Activated CD4-positive, alpha-beta T cell treated with anti-CD3 and anti-CD28 coated beads, Interleukin-2, amount 50 U/mL, for 16 hours (primary cell): ENCODE results near the gene BRICD5.
A peak's percentile ranks its signal among the peaks of the same experiment; 100 is the strongest.

Source experiments
- DNase-seq: peaks from one replicate; pipeline ENCODE4 v3.0.0-alpha.2; 2020

The BRICD5 gene

DNA sequence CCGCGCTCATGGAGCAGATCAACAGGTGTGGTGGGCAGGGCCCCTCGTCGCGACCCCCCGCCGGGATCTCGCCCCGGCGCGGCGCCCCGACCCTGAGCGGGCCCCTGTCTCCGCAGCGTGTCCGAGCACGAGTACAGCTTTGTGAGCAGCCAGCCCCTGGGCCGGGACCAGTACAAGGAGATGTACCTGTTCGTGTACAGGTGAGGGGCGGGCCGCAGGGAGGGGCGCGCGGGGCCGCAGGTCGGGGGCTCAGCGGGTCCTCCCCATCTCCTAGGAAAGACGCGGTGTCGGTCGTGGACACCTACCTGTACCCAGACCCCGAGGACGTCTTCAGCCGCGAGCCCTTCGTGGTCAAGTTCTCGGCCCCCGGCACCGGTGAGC lies 26.4 kb upstream of the BRICD5 start:
- no peak for DNase-seq

DNA sequence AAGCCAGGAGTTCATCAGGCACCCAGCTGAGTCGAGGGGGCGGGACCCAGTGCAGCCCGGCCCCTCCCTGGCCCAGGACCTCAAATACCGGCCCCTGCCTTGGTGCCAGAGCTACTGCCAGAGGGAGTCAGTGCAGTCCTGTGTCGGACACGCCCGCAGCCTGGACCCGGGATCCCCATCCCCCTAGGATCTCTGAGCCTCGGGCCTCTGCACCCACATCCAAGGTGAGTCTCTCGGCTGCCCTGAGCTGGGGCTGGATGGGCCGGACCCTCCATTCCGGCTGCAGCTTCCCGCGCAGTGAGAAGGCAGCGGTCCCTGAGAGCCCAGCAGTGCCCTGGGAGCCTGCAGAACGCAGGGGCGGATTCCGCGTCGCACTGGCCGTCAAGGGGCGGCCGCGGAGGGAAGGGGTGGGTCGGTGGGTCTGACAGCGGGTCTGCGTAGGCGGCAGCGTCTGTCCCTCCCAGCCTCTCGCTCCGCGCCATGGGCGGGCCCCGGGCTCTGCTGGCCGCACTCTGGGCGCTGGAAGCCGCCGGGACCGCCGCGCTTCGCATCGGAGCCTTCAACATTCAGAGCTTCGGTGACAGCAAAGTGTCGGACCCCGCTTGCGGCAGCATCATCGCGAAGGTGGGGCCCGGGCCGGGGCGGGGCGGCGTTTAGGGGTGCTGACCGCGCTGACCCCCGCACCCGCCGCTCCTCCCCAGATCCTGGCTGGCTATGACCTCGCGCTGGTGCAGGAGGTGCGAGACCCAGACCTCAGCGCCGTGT lies 25.9 kb upstream of the BRICD5 start, which contains the start of gene DNASE1L2:
TSS of gene DNASE1L2 (plus strand) at position 108 of the 765 bp plus-strand sequence. CDS start at position 481, 373 bp downstream.
- DNase-seq, result no peak

DNA sequence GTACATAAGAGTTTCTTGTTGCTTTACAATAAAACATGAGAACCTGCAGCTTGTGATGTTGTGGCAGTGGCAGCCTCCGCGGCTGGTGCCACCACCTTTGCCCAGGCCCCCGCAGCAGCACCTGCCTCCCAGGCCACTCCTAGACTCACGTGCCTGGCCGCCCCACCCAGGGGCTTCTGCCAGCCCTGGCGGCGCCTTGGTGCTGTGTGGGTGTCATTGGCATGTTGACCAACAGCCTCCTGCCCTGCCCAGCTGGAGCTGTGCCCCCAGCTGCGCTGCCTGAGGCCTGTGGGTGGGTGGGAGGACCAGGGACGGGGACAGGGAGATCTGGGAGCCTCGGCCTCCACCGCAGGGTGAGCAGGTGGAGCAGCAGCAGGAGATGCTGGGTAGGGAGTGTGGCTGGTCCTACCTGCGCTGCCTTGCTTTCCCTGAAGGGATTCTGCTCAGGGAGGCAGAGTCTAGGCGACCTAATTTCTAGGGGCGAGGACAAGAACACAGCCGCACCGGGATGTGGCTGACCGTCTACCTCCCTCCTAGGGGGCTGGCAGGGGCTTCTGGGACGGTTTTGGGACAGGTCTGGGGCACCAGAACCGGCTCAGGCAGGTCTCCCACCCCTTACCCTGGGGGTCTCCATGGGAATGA lies 25.2 kb upstream of the BRICD5 start:
- DNase-seq, result no peak

DNA sequence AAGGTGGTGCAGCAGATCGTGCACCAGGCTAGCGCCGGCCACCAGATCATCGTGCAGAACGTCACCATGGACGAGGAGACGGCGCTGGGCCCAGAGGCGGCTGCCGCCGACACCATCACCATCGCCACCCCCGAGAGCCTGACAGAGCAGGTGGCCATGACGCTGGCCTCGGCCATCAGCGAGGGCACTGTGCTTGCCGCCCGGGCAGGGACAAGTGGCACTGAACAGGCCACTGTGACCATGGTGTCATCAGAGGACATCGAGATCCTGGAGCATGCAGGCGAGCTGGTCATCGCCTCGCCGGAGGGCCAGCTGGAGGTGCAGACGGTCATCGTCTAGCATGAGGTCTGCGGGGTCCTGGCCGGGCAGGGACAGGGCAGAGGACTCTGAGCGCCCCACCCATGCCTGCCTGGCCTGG lies 24.6 kb upstream of the BRICD5 start:
- DNase-seq, result no peak

DNA sequence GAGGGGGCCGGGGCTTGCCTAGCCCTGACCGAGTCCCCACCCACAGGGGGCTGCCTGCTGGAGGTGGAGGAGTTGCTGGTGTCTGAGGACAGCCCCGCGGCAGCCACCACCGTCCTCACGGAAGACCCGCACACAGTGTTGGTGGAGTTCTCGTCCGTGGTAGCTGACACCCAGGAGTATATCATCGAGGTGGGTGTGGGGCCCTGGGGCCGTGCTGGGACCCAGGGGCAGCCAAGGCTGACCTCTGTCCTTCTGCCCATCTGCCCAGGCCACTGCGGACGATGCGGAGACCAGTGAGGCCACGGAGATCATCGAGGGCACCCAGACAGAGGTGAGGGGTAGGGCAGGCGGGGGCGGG lies 24.1 kb upstream of the BRICD5 start:
- DNase-seq, result no peak

DNA sequence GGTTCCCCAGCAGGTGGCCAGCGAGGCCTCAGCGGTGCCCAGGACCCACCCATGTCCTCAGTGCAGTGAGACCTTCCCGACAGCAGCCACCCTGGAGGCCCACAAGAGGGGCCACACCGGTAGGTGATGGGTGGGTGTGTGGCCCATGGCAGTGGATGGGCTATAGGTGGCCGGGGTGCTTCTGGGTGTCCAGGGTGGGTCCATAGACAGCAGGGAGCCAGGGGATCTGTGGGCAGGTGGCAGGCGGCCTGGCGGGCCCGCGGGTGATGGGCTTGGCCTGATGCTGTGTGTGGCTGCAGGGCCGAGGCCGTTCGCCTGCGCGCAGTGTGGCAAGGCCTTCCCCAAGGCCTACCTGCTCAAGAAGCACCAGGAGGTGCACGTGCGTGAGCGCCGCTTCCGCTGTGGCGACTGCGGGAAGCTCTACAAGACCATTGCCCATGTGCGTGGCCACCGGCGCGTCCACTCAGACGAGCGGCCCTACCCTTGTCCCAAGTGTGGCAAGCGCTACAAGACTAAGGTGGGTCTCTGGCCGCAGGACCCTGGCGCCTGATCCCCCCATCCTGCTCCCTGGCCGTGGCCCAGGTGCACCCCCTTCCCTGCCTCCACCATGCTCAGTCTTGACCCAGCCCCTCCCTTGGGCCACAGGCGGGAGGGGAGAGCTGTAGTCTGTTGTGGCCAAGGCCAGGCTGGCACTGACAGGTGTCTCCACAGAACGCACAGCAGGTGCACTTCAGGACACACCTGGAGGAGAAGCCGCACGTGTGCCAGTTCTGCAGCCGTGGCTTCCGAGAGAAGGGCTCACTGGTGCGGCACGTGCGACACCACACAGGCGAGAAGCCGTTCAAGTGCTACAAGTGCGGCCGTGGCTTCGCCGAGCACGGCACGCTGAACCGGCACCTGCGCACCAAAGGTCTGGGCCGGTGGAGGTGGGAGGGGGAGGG lies 23.5 kb upstream of the BRICD5 start:
- DNase-seq, result no peak

DNA sequence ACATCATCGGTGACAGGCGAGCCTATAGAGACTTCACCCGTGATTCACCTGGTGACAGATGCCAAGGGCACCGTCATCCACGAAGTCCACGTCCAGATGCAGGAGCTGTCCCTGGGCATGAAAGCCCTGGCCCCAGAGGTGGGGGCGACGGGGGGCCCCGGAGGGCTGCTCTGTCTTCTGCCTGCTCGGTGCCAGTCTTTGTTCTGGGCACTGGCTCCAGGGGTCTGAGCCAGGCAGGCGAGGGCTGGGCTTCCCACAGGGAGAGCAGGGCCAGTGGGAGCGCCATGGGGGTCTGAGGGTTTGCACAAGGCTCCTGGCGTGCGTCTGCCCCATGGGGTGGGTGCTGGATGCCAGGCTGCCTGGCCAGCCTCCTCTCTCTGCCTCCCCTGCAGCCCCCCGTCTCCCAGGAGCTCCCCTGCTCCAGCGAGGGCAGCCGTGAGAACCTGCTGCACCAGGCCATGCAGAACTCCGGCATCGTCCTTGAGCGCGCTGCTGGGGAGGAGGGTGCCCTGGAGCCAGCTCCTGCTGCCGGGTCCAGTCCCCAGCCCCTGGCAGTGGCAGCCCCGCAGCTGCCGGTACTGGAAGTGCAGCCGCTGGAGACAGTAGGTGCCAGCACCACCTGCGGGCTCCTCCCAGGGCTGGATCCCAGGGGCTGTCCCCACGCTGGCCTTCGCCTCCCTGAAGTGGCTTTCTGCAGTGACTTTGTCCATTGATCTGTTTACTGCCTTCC lies 22.5 kb upstream of the BRICD5 start:
- DNase-seq, result no peak

DNA sequence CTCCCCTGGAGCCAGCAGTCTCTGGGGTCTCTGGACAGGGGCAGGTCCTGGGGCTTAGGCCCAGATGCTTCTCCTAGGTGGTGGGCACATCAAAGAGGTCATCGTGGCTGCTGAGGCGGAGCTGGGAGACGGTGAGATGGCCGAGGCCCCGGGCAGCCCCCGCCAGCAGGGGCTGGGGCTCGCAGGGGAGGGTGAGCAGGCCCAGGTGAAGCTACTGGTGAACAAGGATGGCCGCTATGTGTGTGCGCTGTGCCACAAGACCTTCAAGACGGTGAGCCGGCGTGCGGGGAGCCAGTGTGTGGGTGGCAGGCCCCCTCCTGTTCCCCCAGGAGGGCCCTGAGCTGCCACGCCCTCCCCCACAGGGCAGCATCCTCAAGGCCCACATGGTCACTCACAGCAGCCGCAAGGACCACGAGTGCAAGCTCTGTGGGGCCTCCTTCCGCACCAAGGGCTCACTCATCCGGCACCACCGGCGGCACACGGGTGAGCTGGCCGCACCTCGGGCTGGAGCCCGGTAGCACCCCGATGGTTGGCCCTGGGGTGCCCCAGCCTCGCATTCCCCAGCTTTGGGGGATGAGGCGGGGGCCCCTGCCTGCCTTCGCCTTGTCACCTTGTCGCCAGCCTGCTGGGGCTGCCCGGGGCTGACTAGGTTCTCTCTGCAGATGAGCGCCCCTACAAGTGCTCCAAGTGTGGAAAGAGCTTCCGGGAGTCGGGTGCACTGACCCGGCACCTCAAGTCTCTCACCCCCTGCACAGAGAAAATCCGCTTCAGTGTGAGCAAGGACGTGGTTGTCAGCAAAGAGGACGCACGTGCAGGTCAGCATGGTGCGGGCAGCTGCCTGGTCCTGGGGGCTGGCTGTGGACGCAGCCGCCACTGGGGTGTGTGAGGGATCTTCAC lies 21.7 kb upstream of the BRICD5 start:
- DNase-seq, result no peak

DNA sequence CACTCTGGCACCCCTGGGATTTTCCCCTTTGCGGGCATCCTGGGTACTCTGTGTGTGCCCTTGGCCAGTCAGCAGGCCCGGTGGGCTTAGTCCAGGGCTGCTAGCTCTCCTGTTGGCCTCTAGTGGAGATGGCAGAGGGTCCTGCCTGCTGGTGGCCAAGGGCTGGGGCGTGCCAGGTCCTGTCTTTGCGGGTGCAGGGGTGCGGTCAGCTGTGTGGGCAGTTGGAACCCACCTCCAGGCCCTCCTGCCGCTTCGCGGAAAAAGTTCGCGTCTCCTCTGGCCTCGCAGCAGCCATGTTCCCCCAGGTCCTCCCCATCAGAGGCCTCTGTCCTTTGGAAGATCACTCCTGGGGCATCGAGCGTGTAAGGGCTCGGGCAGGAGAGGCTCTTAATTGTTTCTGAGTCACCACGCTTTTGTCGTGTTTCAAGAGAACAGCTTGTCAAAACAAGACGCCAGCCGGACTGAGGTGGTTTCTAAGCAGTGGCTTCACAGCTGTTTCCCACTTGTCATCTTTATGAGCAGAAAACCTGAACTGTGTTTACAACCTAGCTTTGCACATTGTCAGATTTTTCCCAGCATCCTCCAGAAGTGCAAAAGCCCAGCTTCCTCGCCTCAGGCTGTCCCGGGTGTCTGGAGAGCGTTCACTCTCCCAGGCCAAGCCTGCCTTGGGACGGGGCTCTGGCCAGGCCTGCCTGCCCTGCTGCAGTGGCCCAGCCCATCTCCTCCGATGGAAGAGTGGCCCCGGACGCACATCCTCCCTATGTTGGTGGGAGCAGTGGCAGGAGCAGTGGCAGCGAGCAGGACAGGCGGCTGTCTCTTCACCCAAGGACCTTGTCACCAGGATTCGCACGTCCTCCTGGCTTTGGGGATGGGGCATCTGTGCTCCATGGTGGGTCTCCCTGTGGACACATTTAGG lies 20.6 kb upstream of the BRICD5 start:
- no peak for DNase-seq

DNA sequence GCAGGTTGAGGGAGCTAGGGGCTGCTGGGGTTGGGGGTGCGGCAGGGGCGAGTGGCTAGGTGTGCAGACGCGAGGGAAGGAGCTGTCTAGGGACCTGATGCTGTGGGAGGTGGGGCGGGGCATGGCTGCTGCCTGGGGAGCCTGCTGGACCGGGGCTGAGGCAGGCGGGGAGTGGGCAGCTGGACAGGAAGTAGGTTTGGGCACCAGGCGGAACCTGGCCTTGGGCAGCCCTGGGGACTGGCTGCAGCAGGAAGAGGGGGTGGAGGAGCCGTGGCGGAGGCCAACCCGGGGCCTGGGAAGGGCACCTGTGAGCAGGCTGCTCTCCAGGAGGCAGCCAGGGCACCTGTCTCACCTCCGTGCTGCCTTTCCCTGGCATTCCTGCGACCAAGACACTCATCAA lies 19.7 kb upstream of the BRICD5 start:
- no peak for DNase-seq

DNA sequence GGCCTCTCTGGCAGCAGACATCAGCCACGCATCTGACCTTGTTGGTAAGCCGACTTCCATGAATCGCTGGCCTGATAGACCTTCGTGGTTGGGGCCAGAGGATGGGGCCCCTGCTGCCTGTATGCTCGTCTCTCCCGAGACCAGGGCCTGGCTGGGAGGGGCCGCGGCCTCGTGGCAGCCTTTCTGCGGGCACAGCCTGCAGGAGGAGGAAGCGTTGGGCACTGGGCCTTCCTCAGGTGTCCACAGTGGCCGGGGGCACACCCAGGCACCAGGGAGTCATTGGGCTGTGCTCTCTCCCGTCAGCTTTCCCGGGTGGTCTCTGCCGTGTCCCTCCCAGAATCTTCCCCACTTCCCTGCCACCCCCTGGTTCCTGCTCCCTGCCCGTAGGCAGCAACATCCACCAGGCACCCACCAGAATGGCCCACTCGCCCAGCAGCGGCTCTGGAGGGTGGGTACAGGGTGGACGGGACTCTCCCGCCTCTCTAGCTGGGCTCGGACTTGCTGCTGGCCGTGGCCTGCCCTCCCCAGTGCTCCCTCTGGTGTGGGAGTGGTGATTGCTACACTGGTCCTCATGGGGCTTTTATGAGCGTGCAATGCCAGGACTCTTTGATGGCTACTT lies 19.1 kb upstream of the BRICD5 start:
- no peak for DNase-seq

DNA sequence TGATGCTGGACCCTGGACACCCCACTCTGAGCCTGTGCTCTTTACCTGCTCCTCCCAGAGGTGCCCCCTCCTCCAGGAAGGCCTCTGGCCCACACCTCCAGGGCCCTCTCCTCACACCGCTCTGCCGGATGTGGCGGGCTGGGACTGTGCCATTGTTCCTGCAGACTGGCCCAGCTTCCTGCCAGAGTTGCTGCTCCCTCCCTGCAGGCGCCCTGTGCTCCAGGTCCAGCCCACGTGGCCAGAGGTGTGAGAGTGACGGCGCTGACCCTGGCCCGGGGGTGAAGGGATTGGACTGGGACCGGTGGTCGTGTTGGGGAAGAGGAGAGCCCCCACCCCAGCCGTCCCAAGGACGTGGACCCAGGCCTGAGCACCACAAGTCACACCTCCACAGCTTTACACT lies 18.4 kb upstream of the BRICD5 start:
- no peak for DNase-seq

DNA sequence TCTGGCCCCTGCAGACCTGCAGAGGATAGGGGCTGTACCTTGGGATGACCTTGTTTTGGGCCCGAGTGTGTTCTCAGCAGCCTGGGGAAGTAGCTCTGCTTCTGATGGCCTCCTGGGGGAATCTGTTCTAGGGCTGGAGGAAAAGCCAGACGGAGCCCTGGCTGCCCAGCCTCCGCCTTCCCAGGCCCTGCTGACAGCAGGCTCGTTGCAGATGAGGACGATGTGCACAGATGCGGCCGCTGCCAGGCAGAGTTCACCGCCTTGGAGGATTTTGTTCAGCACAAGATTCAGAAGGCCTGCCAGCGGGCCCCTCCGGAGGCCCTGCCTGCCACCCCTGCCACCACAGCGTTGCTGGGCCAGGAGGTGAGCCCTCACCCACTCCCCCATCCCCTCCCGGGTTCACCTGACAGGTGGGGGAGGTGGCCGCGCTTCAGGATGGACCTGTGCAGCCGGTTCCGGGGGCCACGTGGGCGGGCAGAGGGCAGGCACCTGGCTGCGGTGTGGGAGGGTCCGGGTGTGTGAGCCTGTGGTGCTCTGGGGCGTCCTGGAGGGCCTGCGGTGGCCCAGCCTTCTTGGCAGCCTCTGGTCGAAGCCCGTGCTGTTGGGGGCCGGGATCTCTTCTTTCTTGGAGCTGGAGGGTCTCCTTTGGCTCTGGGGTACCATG lies 17.6 kb upstream of the BRICD5 start:
- no peak for DNase-seq

DNA sequence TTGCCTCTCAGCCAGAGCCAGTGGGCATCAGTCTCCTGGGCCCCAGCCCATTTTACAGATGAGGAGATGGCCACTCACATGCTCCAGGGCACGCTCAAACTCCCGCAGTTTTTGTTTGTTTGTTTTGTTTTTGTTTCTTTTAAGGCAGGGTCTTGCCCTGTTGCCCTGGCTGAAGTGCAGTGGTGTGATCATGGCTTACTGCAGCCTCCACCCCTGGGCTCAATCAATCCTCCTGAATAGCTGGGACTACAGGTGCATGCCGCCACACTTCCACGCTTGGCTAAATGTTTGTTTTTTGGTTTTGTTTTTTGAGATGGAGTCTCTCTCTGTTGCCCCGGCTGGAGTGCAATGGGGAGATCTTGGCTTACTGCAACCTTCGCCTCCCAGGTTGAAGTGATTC lies 16.3 kb upstream of the BRICD5 start:
- DNase-seq, result no peak

DNA sequence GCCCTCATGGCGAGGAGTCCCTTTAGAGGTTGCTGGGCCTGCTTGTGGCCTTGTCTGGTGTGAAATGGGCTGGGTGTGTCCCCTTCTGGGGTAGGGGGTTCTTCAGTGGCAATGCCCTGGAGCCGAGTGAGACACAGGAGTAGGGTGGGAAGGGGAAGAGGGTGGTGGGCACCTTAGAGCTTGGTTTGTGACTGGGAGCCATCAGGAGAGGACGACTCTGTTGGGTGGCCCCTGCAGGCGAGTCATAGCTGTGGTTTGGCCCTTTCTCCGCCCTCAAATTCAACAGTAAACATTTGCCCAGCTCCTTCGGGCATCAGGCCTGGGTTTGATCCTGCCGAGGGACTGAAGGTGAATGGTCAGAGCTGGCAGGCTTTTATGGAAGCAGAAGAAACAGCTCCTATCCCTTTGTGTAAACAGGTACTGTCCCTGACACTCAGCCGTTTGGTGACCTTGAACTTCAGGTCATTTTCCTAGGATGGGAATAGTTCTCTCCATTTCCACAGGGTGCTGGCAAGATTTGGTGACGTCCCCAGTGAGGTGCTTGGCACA lies 15.7 kb upstream of the BRICD5 start:
- no peak for DNase-seq

DNA sequence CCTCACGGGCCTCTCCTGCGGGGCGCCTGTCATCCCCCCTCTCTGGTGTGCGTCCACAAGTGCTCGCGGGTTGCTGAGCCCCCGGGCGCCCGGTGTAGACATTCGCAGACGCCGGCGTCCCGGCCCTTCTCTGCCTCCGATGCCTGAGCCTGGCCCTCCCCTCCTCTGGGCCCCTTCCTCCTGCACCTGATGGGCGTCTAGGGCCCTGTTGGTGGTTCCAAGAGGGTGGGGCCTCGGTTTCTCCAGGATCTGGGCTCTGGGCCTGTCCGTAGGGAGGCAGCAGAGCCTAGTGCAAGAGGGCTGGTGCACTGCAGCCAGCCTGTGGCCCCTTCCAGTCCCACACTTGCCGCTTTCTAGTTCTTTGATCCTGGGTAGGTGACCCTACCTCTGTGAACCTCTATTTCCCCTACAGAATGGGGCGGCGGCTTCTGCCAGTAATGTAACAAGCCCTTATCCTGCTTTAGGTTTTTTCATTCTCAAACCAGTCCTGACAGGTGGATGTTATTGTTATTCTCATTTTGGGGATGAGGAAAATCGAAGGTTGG lies 13.4 kb upstream of the BRICD5 start:
- no peak for DNase-seq

DNA sequence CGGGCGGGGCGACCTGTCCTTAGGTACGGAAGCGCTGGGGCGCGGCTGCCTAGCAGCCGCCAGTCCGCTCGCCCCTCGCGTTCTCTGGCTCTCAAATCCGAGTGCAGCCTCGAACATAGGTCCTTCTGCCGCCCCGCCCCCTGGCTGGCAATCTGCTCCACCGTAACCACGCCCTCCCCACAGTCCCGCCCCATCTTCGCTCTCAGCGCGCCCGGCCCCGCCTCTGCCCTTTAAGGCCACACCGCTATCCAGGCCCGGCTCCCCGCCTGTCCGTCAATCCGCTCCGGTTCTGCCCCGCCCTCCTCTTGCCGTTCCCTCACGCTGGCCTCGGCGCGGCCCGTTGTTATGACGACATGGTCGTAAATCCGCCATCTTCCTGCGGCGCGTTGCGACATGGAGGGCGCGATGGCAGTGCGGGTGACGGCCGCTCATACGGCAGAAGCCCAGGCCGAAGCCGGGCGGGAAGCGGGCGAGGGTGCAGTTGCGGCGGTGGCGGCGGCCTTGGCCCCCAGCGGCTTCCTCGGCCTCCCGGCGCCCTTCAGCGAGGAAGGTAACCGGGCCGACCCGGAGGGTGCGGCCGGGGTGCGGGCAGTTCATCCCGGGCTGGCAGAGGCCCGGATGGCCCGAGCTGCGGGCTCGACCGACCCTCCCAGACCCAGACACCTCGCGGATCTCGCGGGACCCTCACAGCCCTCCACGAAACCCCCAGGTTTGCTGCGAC lies 12.7 kb upstream of the BRICD5 start, which contains the start of gene E4F1:
TSS of gene E4F1 (plus strand) at position 371 of the 721 bp plus-strand sequence. CDS start at position 394, 23 bp downstream.
- peak; percentile 100 for DNase-seq

DNA sequence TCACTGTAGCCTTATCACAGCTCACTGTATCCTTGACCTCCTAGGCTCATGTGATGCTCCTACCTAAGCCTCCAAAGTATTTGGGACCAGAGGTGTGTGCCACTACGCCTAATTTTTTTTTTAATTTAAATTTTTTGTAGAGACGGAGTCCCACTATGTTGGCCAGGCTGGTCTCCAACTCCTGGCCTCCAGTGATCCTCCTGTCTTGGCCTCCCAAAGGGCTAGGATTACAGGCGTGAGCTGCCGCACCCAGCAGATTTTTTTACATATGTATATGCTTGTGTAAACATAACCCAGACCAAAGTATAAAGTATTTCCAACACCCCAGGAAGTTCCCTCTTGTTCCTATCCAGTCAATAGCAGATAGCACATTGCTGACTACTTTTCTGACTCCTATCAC lies 5.7 kb upstream of the BRICD5 start:
- no peak for DNase-seq

DNA sequence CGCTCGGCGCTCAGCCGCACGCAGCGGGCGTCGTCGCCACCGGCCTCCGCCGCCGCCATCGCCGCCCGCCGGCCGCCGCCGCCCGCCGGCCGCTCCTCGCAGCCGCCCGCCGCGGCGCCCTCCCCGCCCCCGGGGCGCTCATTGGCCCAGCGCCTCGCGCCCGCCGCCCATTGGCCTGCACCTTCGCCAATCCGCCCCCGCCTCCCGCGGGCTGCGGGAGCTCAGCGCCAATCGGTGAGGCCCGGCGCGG lies 4.0 kb upstream of the BRICD5 start, which contains the start of gene PGP:
TSS of gene PGP (minus strand) at position 122 of the 250 bp plus-strand sequence. CDS start at position 59, 63 bp downstream.
- DNase-seq, result no peak
